HEK293 (cell line): ENCODE data around the gene B4GALT4.

ENCODE experiments used
- CTCF ChIA-PET: fragments of 350-600 bp; formaldehyde crosslinking; extraction: SDS; loops from one replicate; lab custom pipeline; 2021; ENCODE audit warnings: antibody characterized with exemption; lab: Yijun Ruan, JAX
- POLR2A ChIA-PET: fragments of 300-600 bp; formaldehyde crosslinking; extraction: SDS; loops from one replicate; lab custom pipeline; 2020; ENCODE audit warnings: antibody characterized with exemption, inconsistent platforms; lab: Yijun Ruan, JAX
- H3K27ac ChIP-seq: fragments of 200-500 bp; sonication (Bioruptor generic); 2 replicates; pipeline ENCODE4 v1.5.1; 2014; ENCODE audit warnings: low read depth, low read length, control low read depth, inconsistent platforms; ENCODE audit errors: extremely low read depth
- H3K36me3 ChIP-seq, 2 experiments: fragments of 200-500 bp in 1 of 2; sonication (Bioruptor generic) in 1 of 2; 1 replicate in 1 of 2; 2 replicates in 1 of 2; pipeline ENCODE4 v1.5.1; 2014 to 2017; ENCODE audit warnings: inconsistent platforms in 2 of 2, low read length in 2 of 2; ENCODE audit not compliant: control insufficient read depth in 2 of 2, insufficient read depth in 1 of 2
- H3K4me1 ChIP-seq: fragments of 200-500 bp; sonication (Bioruptor generic); 2 replicates; pipeline ENCODE4 v1.5.1; 2014; ENCODE audit warnings: mild to moderate bottlenecking, low read length, inconsistent platforms; ENCODE audit not compliant: control insufficient read depth, insufficient read depth
- H3K4me3 ChIP-seq: 2 replicates; pipeline ENCODE4 v1.5.1; 2011; ENCODE audit warnings: low read depth, mild to moderate bottlenecking, control low read depth, low read length, moderate library complexity
- H3K9me3 ChIP-seq: fragments of 200-500 bp; sonication (Bioruptor generic); 2 replicates; pipeline ENCODE4 v1.5.1; 2014; ENCODE audit warnings: low read depth, low read length, inconsistent platforms; ENCODE audit not compliant: control insufficient read depth, insufficient read depth
- ATF2 ChIP-seq: fragments of 450-650 bp; formaldehyde crosslinking; IDR thresholded peaks from 2 replicates; pipeline ENCODE4 v1.5.1; 2016; ENCODE audit warnings: missing biosample characterization, missing genetic modification characterization, low read depth
- CTCF ChIP-seq: fragments of 450-650 bp; formaldehyde crosslinking; IDR thresholded peaks from 2 replicates; pipeline ENCODE4 v1.5.1; 2016; ENCODE audit warnings: missing biosample characterization, missing genetic modification characterization
- KLF7 ChIP-seq: fragments of 450-650 bp; formaldehyde crosslinking; IDR thresholded peaks from 2 replicates; pipeline ENCODE4 v1.5.1; 2016; ENCODE audit warnings: missing biosample characterization, missing genetic modification characterization, borderline replicate concordance
- PRDM10 ChIP-seq: fragments of 450-650 bp; formaldehyde crosslinking; IDR thresholded peaks from 2 replicates; pipeline ENCODE4 v1.5.1; 2016; ENCODE audit warnings: missing biosample characterization, missing genetic modification characterization
- PRDM2 ChIP-seq: fragments of 450-650 bp; formaldehyde crosslinking; IDR thresholded peaks from 2 replicates; pipeline ENCODE4 v1.5.1; 2016; ENCODE audit warnings: missing biosample characterization, missing genetic modification characterization, borderline replicate concordance
- ZNF16 ChIP-seq: fragments of 450-650 bp; formaldehyde crosslinking; IDR thresholded peaks from 2 replicates; pipeline ENCODE4 v1.5.1; 2016; ENCODE audit warnings: low read depth, missing biosample characterization, missing genetic modification characterization
- ZNF175 ChIP-seq: fragments of 450-650 bp; formaldehyde crosslinking; IDR thresholded peaks from 2 replicates; pipeline ENCODE4 v1.5.1; 2016; ENCODE audit warnings: missing biosample characterization, missing genetic modification characterization
- ZNF239 ChIP-seq: fragments of 450-650 bp; formaldehyde crosslinking; IDR thresholded peaks from 2 replicates; pipeline ENCODE4 v1.5.1; 2016; ENCODE audit warnings: missing biosample characterization, missing genetic modification characterization
- ZNF292 ChIP-seq: fragments of 450-650 bp; formaldehyde crosslinking; IDR thresholded peaks from 2 replicates; pipeline ENCODE4 v1.5.1; 2016; ENCODE audit warnings: low read depth, missing biosample characterization, missing genetic modification characterization, borderline replicate concordance
- ZNF398 ChIP-seq: fragments of 450-650 bp; formaldehyde crosslinking; IDR thresholded peaks from 2 replicates; pipeline ENCODE4 v1.5.1; 2017; ENCODE audit warnings: missing biosample characterization, missing genetic modification characterization
- ZNF555 ChIP-seq: fragments of 450-650 bp; formaldehyde crosslinking; conservative IDR thresholded peaks from 2 replicates; pipeline ENCODE4 v1.5.1; 2017; ENCODE audit warnings: missing biosample characterization, mild to moderate bottlenecking, missing genetic modification characterization, inconsistent platforms
- ZNF560 ChIP-seq: fragments of 450-650 bp; formaldehyde crosslinking; IDR thresholded peaks from 2 replicates; pipeline ENCODE4 v1.5.1; 2017; ENCODE audit warnings: missing biosample characterization, missing genetic modification characterization, borderline replicate concordance
- ZNF621 ChIP-seq: fragments of 450-650 bp; formaldehyde crosslinking; IDR thresholded peaks from 2 replicates; pipeline ENCODE4 v1.5.1; 2017; ENCODE audit warnings: missing biosample characterization, missing genetic modification characterization
- ZNF629 ChIP-seq: fragments of 450-650 bp; formaldehyde crosslinking; IDR thresholded peaks from 2 replicates; pipeline ENCODE4 v1.5.1; 2017; ENCODE audit warnings: missing biosample characterization, missing genetic modification characterization
- ZNF645 ChIP-seq: fragments of 450-650 bp; formaldehyde crosslinking; IDR thresholded peaks from 2 replicates; pipeline ENCODE4; 2016; ENCODE audit warnings: missing biosample characterization, missing genetic modification characterization
- ZNF654 ChIP-seq: fragments of 450-650 bp; formaldehyde crosslinking; IDR thresholded peaks from 2 replicates; pipeline ENCODE4 v1.5.1; 2016; ENCODE audit warnings: low read depth, missing biosample characterization, missing genetic modification characterization
- ZNF768 ChIP-seq: fragments of 450-650 bp; formaldehyde crosslinking; IDR thresholded peaks from 2 replicates; pipeline ENCODE4 v1.5.1; 2018; ENCODE audit warnings: missing biosample characterization, mild to moderate bottlenecking, missing genetic modification characterization
- ZNF777 ChIP-seq: fragments of 450-650 bp; formaldehyde crosslinking; IDR thresholded peaks from 2 replicates; pipeline ENCODE4 v1.5.1; 2017; ENCODE audit warnings: missing biosample characterization, missing genetic modification characterization, borderline replicate concordance
- ZNF837 ChIP-seq: fragments of 450-650 bp; formaldehyde crosslinking; IDR thresholded peaks from 2 replicates; pipeline ENCODE4 v1.5.1; 2016; ENCODE audit warnings: missing biosample characterization, missing genetic modification characterization
- ZNF843 ChIP-seq: fragments of 450-650 bp; formaldehyde crosslinking; IDR thresholded peaks from 2 replicates; pipeline ENCODE4 v1.5.1; 2016; ENCODE audit warnings: missing biosample characterization, missing genetic modification characterization

Gene B4GALT4

GRCh38 chr3:119257111-119257510 lies 16.4 kb upstream of the B4GALT4 start:
- no peaks in the 10 kb centered on the region for H3K4me1 ChIP-seq
- no peak for TF ChIP-seq ZNF654
- no peak for TF ChIP-seq ZNF645 (tag by site-specific recombination)
- no peak for TF ChIP-seq ZNF629
- no peak for TF ChIP-seq ZNF292
- TF ChIP-seq ZNF398 (tag by site-specific recombination), result no peak
- TF ChIP-seq PRDM10 (tag by site-specific recombination), result no peak
- TF ChIP-seq ZNF621, result no peak
- CTCF ChIA-PET, result no interaction called here
- no peak overlapping the region for H3K4me3 ChIP-seq
- H3K27ac ChIP-seq, result no peak overlapping the region
- H3K36me3 ChIP-seq, result no peaks in the 10 kb centered on the region
- POLR2A ChIA-PET, result no interaction called here
- no peaks in the 10 kb centered on the region for H3K9me3 ChIP-seq

GRCh38 chr3:119255214-119255613 lies 14.5 kb upstream of the B4GALT4 start:
- CTCF ChIA-PET, result no interaction called here
- H3K36me3 ChIP-seq, result no peaks in the 10 kb centered on the region
- no peaks in the 10 kb centered on the region for H3K9me3 ChIP-seq
- H3K27ac ChIP-seq, result no peak overlapping the region
- no peak for TF ChIP-seq ZNF555 (tag by site-specific recombination)
- no peak for TF ChIP-seq ATF2 (tag by site-specific recombination)
- no peak for TF ChIP-seq ZNF777 (tag by site-specific recombination)
- TF ChIP-seq ZNF16 (tag by site-specific recombination), result no peak
- TF ChIP-seq KLF7, result no peak
- TF ChIP-seq ZNF560 (tag by site-specific recombination), result no peak
- no peak for TF ChIP-seq ZNF768 (tag by site-specific recombination)
- no peak for TF ChIP-seq ZNF175 (tag by site-specific recombination)
- no peak for TF ChIP-seq CTCF (tag by site-specific recombination)
- no peak for TF ChIP-seq ZNF239 (tag by site-specific recombination)
- TF ChIP-seq PRDM2 (tag by site-specific recombination), result no peak
- no peak for TF ChIP-seq ZNF843 (tag by site-specific recombination)
- TF ChIP-seq ZNF837 (tag by site-specific recombination), result no peak
- H3K4me1 ChIP-seq, result no peaks in the 10 kb centered on the region
- H3K4me3 ChIP-seq, result no peak overlapping the region
- POLR2A ChIA-PET, result no interaction called here
